COLO829 (cell line): ENCODE results near the gene JARID2.
A peak's percentile ranks its signal among the peaks of the same experiment; 100 is the strongest.

Experiments used
- DNase-seq: peaks from one replicate; pipeline ENCODE4 v3.0.0; 2012; ENCODE audit warnings: low spot score

The JARID2 gene

DNA sequence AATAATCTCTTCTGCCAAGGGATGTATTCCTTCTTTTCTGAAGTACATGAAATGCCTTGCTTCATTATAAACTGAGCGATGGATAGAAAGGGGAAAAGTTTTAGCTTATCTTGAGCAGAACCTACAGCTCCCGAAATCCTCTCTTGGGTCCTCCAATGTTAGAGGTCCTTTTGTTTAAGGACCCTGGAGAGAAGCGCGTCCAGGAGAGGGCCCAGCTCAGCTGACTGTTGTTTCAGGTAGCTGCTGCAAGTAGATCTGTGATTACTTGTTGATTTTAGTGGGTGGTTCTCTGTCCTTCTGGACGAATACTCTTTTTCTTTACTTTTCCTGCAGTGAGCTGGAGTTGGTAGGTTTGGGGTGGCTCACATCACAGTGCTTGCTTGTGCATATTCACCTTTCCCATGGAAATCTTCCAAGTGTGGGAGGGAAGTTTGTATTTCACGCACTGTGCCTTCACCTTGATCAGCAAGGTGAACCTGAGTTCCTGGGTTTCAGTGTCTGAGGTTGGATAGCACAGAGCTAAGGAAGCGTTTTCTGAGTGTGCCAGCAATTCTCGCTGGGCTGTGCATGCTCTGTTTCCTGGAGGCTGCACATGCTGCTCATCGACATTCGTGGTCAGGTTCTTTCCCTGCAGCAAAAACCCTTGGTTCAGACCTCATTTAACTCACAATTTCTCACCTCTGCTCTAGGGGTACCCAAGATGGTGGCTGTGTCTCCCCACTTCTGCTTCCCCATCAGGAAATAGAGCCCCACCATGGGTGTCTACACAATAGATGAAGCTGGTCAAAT, 176.3 kb downstream of the JARID2 start:
- no peak for DNase-seq

DNA sequence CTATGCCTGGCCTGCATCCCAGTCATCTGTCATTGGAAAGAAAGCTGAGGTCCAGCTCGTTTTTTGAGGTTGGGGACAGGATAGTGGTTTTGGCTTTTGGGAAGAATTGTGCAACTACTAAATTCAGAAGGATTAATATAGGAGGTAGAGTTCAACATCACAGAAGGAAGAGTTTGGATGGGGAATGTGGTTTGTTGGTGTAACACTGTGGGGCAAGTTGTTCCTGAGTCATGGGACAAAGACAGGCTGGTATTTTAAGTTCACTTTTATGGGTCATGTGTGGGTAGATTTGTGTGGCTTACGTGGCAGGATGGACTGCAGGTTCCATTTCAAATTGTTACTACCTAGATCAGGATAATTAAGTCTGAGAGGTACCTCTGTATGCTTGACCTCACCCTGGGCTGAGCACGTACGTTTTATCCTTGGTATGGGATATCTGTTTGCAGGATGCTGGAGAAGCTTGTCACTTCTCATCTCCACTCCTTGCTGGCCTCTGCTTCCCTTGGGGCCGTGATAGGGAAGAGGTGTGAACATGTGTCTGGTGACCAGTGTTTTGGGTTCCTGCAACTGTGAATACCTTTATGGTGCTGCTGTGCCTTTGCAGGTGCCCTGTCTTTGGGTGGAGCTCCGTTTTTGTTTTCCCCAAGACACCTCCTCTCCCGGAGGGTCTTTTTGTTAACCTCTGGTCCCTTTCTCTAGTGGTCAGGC, 177.6 kb downstream of the JARID2 start:
- DNase-seq: no peak

DNA sequence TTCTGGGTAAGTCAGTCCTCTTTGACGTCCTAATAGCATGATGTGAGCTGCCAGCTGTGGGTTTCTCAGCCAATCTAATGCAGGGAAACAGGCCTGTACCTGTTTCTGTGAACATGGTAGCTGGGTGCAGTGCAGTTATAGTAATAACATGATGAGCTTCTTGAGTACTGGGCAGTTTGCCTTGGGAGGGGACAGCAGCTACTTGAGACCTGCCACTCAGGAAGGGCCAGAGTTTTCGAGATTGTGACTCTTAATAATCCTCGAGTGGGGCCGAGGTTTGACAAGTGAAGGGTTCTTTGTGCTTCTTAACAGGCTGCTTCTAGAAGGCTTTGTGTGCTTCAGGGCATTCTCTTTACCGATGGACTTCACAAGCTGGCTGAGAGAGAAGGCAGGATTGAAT, 180.1 kb downstream of the JARID2 start:
- DNase-seq: no peak

DNA sequence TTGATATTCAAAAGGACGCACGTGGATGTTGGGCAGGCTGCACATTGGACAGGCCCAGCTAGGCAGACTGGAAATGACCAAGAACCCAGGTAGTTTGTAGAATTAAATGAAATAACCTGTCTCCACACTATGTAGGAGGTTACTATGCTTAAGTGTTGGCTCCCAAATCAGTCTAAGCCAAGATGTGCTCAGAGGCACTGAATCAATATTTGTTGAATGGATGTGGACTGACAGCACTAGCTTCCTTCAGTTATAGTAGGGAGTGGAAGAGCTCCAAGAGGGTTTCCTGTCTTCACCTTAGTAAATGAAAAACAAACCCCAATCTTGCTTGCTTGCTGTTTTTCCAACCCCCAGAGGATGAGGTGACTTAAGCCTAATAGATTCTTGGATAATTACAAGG, 180.5 kb downstream of the JARID2 start:
- DNase-seq: no peak

DNA sequence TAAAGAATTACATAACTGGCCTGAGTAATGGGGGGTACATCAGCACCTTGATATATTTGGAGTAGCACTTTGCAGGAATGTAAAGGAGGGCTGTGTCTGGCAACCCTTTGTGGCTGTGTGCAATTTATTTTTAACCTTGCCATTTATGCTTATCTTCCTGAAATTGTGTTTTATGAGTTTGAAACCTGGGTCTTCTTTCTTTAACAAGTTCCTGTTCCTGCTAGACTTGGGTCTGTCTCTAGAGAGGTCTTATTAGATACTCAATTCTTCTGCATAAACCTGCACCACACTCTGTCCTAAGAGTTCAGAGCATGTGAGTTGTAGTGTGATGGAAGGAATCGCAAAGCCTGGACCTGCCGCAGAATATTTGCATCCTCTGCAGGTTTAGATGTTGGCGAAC, 181.0 kb downstream of the JARID2 start:
- DNase-seq: no peak

DNA sequence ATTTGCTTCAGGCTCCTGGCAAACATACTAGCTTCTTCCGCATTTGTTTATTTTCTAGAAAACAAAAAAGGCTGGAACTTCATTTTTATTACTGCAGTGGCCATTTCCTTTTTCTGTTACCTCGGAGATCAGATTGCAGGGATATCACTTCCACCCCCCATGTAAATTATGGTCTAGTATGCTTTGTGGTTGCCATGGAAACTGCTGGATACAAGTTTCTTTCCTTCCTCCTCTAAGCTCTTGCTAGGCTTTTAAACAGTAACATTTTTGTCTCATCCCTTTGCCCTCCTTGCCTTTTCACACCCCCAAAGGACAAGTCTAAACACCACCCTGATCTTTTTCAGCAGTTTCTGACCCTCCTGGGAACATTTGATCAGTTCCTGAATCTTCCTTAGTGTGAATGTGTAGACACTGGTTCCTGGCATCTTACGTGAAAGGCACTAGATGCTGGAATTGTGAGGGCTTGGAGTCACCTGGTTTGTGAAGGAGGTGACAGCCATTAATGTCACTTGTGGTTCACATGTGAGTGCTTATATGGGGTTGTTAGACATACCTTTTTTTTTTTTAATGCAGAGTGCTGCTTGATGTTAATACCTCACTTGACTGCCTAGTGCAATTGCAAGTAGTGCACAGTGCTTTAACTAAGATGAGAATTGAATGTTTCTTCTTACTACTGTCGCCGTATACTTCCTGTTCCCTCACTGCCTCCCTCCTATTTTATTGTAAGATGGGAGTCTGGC, 181.6 kb downstream of the JARID2 start:
- DNase-seq: peak; percentile 88

DNA sequence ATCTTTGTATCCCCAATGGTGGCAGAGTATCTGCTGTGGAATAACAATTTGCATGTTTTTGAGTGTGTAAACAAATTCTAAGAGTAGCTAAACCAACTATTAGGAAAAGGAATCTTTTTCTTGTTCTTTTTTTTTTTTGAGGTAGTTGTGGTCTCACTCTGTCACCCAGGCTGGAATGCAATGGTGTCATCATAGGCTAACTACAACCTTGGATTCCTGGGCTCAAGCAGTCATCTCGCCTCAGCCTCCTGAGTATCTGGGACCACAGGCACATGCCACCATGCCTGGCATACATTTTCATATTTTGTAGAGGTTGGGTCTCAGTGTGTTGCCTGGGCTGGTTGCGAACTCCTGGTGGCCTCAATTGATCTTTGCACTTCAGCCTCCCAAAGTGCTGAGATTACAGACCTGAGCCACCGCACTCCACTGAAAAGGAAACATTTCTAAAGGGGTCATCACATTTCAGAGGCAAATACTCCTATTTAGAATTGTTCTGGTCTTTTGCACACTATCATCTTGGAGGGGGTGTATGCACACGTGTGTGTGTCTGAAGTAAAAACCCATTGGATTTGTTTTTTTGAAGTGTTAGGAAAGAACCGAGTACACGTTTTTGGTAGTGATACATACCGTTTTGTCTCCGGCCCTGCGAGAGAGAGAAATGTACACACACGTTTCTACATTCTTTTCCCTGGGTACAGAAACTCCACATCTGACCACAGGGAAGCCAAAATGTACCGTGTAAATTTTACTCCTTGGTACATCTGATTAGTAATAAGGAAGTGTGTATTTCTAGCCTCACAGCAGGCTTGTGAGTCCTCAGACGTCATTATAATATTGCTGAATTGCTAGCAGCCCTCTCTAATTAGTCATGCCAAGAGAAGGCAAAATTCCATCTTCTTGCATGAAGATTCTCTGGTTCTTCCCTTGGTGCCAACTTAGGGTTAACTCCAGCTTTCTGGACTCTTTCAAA, 183.6 kb downstream of the JARID2 start:
- DNase-seq: no peak

DNA sequence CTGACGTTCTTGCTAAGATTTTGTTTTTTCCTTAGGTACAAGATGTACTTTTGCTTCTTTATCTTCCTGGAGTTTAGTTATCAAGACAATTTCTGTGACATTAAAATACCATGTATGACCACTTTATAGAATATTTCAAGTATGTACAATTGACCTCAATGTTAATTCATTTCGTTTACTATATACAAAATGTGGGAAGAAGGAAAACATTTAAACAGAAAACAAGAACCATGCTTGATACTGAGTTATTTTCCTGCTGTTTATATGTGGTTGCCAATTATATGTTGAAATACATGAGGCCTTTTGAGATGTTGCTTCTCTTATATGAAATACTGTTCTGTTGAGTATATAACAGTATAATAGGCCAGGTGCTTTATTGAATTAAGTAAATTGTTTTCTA, 184.3 kb downstream of the JARID2 start:
- no peak for DNase-seq

DNA sequence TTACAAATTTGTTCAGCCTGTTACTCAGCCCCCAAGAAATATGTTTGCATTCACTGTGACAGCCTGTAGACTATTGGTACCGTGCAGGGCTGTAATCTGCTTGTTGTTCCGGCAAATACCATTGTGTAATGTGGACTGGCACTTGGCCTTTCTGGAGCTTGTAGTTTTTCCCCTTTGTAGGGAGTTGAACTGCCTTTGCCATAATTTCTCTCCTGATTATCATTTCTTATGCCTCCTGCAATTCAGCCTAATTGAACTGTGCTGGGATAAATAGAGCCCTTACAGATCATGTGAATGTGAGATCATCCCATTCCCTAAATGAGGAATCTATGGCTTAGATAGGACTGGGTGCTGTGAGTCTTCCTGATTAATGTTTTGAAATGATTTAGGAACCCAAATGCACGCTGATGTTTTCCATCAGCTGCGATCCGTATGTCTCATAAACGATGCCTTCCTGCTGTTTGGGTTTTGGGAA, 185.1 kb downstream of the JARID2 start:
- no peak for DNase-seq

DNA sequence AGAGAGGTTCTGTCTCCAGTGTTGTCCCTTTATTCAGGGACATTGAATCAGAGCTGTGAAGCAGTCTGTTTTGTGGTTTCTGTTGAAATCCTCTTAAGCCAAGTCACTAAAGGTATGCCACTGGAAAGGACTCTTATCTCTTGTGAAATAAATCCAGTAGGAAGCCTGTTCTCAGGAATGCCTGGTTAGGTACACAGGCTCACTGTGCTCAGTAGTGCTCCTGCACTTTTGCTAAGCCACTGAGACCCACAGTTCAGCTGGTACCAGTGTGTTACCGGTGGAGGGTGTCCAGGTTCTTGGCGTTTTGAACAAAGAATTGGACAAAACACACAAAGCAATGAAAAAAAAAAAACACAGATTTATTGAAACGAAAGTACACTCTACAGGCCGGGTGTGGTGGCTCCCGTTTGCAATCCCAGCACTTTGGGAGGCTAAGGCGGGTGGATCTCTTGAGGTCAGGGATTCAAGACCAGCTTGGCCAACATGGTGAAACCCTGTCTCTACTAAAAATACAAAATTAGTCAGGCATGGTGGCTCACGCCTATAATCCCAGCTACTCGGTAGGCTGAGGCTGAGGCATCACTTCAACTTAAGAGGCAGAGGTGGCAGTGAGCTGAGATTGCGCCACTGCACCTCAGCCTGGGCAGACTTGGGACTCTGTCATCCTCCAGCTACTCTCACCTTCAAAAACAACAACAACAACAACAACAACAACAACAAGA, 186.1 kb downstream of the JARID2 start:
- DNase-seq: no peak

DNA sequence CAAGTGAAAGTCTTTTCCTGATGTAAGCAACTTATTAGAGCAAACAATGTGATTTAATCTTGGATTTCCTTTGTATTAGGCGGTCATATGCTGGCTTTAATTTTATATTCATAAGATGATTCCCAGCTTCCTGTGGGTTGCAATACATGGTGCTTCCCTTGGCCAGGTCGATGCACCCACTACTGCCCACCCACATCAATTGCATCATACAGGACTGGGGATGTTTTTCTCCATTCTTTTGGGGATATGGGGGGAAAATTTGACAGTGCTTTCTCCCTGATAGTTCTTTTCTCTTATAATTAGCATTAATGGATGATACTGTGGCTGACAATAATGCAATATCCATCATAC, 187.6 kb downstream of the JARID2 start:
- DNase-seq: no peak

DNA sequence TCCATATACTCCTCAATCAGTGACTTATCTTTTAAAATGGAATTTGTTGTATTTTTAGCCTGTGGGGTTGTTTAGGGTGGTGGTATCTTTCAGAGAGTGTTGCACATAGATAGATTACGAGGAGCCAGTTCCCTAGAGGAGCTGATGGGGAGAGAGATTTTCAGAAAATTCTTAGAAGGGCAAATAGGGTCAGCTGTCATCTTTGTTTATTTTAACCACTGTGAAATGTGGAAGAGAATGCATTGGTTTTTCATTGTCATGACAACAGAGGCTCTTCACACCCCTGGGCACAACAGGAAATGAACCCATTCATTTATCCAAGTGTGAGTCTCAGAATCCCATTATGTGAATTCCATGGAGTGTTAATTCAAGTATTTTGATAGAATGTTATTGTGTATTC, 188.4 kb downstream of the JARID2 start:
- no peak for DNase-seq

DNA sequence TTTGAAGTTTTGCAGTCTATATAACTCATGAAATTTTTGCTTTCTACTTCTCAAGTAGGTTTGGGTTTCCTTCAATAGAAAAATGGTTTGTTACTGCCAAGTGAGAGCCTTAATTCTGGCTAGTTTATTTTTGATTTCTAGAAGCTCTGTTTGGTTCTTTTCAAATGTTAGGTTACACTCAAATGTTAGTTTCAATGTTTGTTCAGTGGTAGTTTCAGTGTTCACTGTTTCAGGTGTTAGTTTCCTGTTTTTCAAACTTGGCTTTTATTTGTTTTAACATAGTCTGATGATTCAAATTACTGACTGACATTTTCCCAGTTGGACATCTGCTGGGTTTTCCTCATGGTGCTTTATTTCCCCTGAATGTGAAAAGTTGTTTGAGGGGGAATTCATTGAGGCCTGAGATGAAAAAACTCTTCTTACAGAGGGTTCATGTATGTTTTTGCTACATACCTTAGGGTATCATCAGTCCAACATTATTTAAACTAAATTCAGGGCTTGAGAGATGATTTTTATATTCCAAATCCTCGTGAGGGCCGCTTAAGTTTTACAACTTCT, 189.0 kb downstream of the JARID2 start:
- DNase-seq: no peak

DNA sequence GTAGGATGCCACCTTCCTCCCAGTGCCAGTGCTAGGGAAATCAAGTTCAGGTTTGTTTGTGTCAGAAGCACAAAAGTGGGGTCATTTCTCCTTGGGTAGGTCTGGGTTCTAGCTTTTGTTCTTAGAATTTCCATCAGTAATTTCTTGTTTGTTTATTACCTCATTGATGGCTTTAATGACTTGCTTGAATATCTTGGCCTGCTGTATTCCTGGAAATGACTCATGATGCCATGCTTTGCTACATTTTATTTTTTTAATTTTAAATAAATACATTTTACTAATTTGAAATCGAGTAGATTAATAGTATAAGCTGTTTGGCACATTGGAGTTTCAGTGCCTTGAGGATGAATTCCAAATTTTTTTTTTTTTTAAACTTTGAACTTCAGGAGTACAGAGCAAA, 189.6 kb downstream of the JARID2 start:
- DNase-seq: no peak

DNA sequence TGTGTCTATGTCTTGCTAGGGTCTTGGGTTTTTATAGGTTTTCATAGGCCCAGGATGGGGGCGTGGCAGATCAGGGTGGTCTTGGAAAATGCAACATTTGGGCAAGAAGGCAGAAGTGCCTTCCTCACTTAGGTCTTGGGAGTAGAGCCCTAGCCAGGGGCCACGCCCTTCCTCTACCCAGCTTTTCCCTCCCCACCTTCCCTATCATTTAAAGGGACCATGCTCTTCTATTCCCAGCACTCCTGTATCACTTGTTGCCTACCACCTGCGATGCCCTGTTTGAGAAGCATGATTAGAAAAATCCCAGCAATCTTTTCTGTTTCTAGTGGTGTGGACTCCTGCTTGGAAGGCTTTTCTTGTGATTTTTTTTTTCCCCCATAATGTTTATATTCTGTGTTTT, 190.6 kb downstream of the JARID2 start:
- DNase-seq: no peak

DNA sequence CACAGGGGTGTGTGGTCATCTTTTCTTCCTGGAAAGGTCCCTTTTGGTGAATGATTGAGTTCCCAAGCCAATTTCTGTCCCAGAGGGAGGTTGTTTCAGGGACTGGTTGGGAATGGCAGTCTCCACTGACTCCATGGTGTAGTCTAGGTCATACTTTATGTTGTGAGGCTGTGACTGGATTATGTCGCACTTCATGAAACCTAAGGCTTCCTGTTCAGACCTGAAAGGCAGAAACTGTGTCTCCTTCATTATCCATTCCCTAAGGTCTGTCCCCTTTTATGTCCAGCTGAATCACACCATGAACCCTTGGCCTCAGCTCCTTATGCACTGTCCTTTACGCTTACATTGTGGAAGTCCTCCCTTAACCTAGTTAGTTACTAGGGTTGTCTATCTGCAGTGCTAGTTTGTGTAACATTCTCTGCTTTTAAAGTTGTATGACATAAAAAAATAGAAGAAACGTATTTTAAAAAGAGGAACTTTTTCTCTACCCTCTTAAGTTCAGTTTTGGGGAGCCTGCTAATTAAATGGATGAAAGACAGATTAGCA, 191.3 kb downstream of the JARID2 start:
- no peak for DNase-seq

DNA sequence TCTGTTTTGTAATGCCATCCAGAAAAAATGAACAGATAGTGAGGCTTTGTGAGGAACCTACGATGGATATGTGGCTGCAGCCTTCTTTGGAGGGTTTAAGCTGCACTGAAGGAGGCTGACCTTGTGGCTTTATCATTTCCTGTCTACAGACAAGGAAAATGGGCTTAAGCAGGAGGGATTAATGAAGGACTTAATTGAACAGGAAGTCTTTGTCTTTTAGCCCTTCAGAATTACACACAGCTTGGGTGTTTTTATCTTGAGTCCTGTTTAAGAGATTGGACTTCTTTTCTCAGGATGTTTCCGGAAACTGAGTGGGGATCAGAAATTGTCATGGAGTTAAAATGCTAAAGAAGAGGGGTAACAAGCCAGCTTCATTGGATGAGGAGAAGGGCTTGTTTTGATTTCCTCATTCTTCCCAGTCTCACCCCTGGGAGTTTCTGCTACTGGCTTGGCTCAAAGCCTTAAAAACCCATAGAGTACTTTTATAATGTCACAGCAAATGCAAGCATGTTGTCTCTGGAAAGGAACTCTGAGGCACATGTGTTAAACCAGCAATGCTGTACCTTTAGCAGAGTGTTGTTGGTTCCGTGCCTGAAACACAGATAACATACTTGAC, 193.6 kb downstream of the JARID2 start:
- DNase-seq: peak; percentile 72

DNA sequence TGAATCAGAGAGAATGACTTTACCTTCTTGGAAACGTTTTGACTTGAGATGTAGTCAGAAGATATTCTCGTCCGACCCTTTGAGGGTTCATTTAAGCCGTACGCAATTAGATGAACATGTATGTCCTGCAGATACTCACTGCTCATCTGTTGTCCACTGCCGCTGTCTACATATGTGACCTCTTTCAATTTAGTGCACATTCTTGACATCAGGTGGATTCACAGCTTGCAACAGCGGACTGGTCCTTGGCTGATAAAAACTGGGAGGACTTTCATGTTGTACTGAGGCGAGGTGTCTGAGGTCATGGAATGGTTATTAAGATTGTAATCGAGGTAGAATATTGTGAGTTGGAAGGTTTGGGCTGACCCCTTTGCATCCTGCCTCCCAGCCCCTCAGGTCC, 194.2 kb downstream of the JARID2 start:
- no peak for DNase-seq

DNA sequence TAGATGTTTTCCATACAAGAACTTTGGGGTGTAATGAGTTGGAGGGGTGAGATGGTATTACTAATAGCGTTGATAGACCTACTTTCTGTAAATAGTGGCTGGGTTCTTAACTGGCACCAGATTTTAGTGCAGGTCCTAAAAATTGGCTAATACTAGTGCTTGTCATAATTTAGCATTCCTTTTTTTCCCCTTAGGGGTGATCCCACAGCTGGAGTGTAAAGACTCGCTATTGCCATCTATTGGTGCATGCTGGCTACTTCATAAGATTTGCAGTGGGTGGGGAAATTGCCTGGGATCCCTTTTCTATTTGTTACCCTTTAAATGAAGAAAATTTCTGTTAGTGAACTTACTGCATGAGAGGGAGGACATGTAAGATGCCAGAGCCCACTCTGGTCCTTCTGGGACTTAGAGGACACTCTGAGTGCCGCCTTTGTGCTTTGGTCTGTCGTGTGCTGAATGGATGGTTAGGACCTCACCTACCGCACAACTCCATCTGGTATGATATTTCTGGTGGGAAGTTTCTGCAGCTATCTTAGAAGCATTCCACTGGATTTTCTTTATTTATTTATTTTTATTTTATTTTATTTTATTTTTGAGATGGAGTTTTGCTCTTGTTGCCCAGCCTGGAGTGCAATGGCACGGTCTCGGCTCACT, 195.5 kb downstream of the JARID2 start:
- DNase-seq: peak; percentile 76

DNA sequence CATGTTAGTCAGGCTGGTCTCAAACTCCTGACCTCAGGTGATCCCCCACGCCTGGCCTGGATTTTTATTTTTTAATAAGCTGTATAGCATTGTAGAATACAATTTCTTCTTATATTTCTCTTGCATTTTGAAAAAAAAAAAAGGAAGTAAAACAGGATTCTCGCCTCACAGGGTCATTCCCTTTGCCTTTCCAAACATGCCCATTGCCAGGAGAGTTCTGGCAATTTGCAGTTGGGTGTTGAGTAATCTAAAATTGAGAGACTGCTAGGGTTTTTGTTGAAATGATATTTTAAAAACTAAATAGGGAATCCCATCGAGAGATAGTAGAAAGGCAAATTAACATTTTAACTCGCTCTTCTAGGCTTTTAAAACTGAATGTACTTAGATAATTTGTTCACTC, 196.1 kb downstream of the JARID2 start:
- no peak for DNase-seq
